ENCODE results near the gene ESD.

- TF ChIP-seq CTCF (tag by site-specific recombination; IDR thresholded peaks at IDR 0.05) (no peak), ZBTB7A (tag by site-specific recombination; IDR thresholded peaks at IDR 0.05; ENCODE audit: low read depth) (no peak), ZNF558 (tag by site-specific recombination; IDR thresholded peaks at IDR 0.05) (no peak), ZNF768 (tag by site-specific recombination; IDR thresholded peaks at IDR 0.05) (no peak), YY1 (tag by site-specific recombination; IDR thresholded peaks at IDR 0.05) (no peak), ZBTB49 (tag by site-specific recombination; IDR thresholded peaks at IDR 0.05; ENCODE audit: low read depth) (no peak), ZNF792 (tag by site-specific recombination; IDR thresholded peaks at IDR 0.05) (no peak), ZNF140 (tag by site-specific recombination; IDR thresholded peaks at IDR 0.05) (no peak), HOXC10 (CRISPR knock-in tag; IDR thresholded peaks at IDR 0.05) (no peak), ZNF830 (tag by site-specific recombination; IDR thresholded peaks at IDR 0.05; ENCODE audit: low read depth) (no peak), TCF7L2 (IDR thresholded peaks at IDR 0.05; ENCODE audit: borderline replicate concordance, low read depth, low read length) (no peak), ZNF660 (tag by site-specific recombination; IDR thresholded peaks at IDR 0.05) (no peak), ZNF433 (tag by site-specific recombination; IDR thresholded peaks at IDR 0.05; ENCODE audit: low read depth) (no peak)
Measured at GRCh38 chr13:46830405-46831005, 33.5 kb upstream of the ESD start.

Data from HEK293 (cell line).